Spinal cord (tissue), 10 donors: ENCODE data around the gene DUSP5. TPM values are rescaled to one million over a fixed set of nuclear protein-coding genes. Genes with fewer than 3 reads are reported as not detected.

Experiments
- DNase-seq, 6 donors: peaks; one replicate each; pipeline versions ENCODE4 v3.0.0 to v3.0.0-alpha.2; 2013 to 2015; ENCODE audit warnings: low spot score in 6 of 6, low read depth in 4 of 6
- H3K27ac ChIP-seq: one replicate; pipeline ENCODE4 v1.5.1; 2013; ENCODE audit warnings: low read depth, low read length, control low read depth
- H3K27me3 ChIP-seq: one replicate; pipeline ENCODE4 v1.6.1; 2013; ENCODE audit warnings: low read length; ENCODE audit not compliant: control insufficient read depth, insufficient read depth
- H3K36me3 ChIP-seq: one replicate; pipeline ENCODE4 v1.6.1; 2013; ENCODE audit warnings: low read length; ENCODE audit not compliant: control insufficient read depth, insufficient read depth
- H3K4me1 ChIP-seq: one replicate; pipeline ENCODE4 v1.6.1; 2013; ENCODE audit warnings: low read length; ENCODE audit not compliant: control insufficient read depth, insufficient read depth
- H3K4me3 ChIP-seq: one replicate; pipeline ENCODE4 v1.5.1; 2013; ENCODE audit warnings: low read depth, low read length, control low read depth
- H3K9me3 ChIP-seq: one replicate; pipeline ENCODE4 v1.6.1; 2013; ENCODE audit warnings: low read length; ENCODE audit not compliant: control insufficient read depth, insufficient read depth
- WGBS: methylation state at CpG from one replicate; pipeline ENCODE4 v1.1.5; 2013; ENCODE audit warnings: missing lambda C conversion rate; ENCODE audit not compliant: insufficient coverage; 5-methylcytosine and 5-hydroxymethylcytosine counted together
- polyA plus RNA-seq, 2 donors: library from polyadenylated mRNA; unstranded; fragments of 120-200 nt; gene quantifications; one replicate each; pipeline ENCODE4 v1.2.1, GENCODE V29; 2013; ENCODE audit not compliant: insufficient read length in 2 of 2
- total RNA-seq, 2 donors: library from RNA; depleted of rRNA in 1 of 2; stranded (reverse); fragments of 120-200 nt in 1 of 2; fragments of >200 nt in 1 of 2; gene quantifications; one replicate each; pipeline versions ENCODE4 v1.2.3 to v1.2.4, GENCODE V29; 2013 to 2014
- donor health status: healthy.

The DUSP5 gene
- total and polyA plus RNA-seq, 4 donors: 4.7 to 11.2 (median 5.8) TPM

GRCh38 chr10:110475722-110476515 lies 21.8 kb upstream of the DUSP5 start:
- H3K27ac ChIP-seq: no peak overlapping the region

GRCh38 chr10:110479710-110480109 lies 18.0 kb upstream of the DUSP5 start:
- no peaks in the 10 kb centered on the region for H3K27me3 ChIP-seq
- no peaks in the 10 kb centered on the region for H3K36me3 ChIP-seq
- no peak overlapping the region for H3K27ac ChIP-seq
- peak in 1 of 6 donors; percentile 34 for DNase-seq
- 64% methylated on average over 1 of the region's 1 CpG for WGBS
- H3K9me3 ChIP-seq: no peaks in the 10 kb centered on the region
- H3K4me1 ChIP-seq: no peaks in the 10 kb centered on the region
- no peak overlapping the region for H3K4me3 ChIP-seq

More at GRCh38 chr10:110475722-110476515, 21.8 kb upstream of the DUSP5 start:
- 87% methylated on average over 7 of the region's 9 CpGs for WGBS
- DNase-seq: no peak
- Histone ChIP-seq H3K27me3 (no peaks in the 10 kb centered on the region), H3K9me3 (no peaks in the 10 kb centered on the region), H3K4me1 (peaks cover 3% of the 10 kb centered on the region), H3K36me3 (no peaks in the 10 kb centered on the region), H3K4me3 (no peak overlapping the region)

GRCh38 chr10:110480387-110480786 lies 17.3 kb upstream of the DUSP5 start:
- no peaks in the 10 kb centered on the region for H3K36me3 ChIP-seq
- DNase-seq: no peak
- H3K9me3 ChIP-seq: no peaks in the 10 kb centered on the region
- H3K27me3 ChIP-seq: no peaks in the 10 kb centered on the region
- no peak overlapping the region for H3K27ac ChIP-seq
- no peaks in the 10 kb centered on the region for H3K4me1 ChIP-seq
- WGBS: 80% methylated on average over 1 of the region's 3 CpGs
- no peak overlapping the region for H3K4me3 ChIP-seq

DNA sequence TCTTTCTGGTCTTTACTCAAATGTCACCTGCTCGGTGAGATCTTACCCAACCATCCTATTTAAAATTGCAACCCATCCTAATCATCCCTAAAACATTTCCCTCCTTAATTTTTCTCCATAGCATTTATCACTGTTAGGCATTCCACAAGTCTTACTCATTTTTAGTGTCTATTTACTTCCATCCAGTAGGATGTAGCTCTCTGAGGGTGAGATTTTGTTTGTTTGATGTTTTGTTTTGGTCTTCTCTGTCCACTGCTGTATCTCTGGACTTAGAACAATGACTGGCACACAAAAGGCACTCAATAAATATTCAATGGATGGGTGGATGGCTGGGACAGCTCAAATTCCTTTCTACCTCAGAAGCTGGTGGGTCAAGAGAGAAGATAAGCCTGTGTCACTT lies 15.8 kb upstream of the DUSP5 start:
- no peaks in the 10 kb centered on the region for H3K9me3 ChIP-seq
- no peaks in the 10 kb centered on the region for H3K27me3 ChIP-seq
- WGBS: 80% methylated on average over 1 of the region's 1 CpG
- DNase-seq: no peak
- no peak overlapping the region for H3K27ac ChIP-seq
- no peaks in the 10 kb centered on the region for H3K36me3 ChIP-seq
- no peaks in the 10 kb centered on the region for H3K4me1 ChIP-seq
- no peak overlapping the region for H3K4me3 ChIP-seq

GRCh38 chr10:110483633-110484032 lies 14.1 kb upstream of the DUSP5 start:
- DNase-seq: no peak
- H3K4me3 ChIP-seq: no peak overlapping the region
- no peaks in the 10 kb centered on the region for H3K4me1 ChIP-seq
- no CpG with 5 or more reads among the region's 2 CpGs for WGBS
- H3K27ac ChIP-seq: no peak overlapping the region
- no peaks in the 10 kb centered on the region for H3K36me3 ChIP-seq
- no peaks in the 10 kb centered on the region for H3K9me3 ChIP-seq
- H3K27me3 ChIP-seq: no peaks in the 10 kb centered on the region

- no peaks in the 10 kb centered on the region for H3K36me3 ChIP-seq
- H3K4me3 ChIP-seq: no peak overlapping the region
- H3K27me3 ChIP-seq: no peaks in the 10 kb centered on the region
- no peak overlapping the region for H3K27ac ChIP-seq
- no peak for DNase-seq
- H3K9me3 ChIP-seq: no peaks in the 10 kb centered on the region
- H3K4me1 ChIP-seq: no peaks in the 10 kb centered on the region
- WGBS: 92% methylated on average over 2 of the region's 3 CpGs
These were observed 12.2 kb upstream of the DUSP5 start for GRCh38 chr10:110485541-110485940.

GRCh38 chr10:110486680-110487410 lies 10.9 kb upstream of the DUSP5 start:
- no peak for DNase-seq
- Histone ChIP-seq H3K9me3 (no peaks in the 10 kb centered on the region), H3K27me3 (no peaks in the 10 kb centered on the region), H3K4me1 (no peaks in the 10 kb centered on the region), H3K4me3 (no peak overlapping the region), H3K27ac (no peak overlapping the region), H3K36me3 (no peaks in the 10 kb centered on the region)
- 46% methylated on average over 3 of the region's 11 CpGs for WGBS

GRCh38 chr10:110487411-110488331 lies 10.0 kb upstream of the DUSP5 start:
- no peak overlapping the region for H3K4me3 ChIP-seq
- 79% methylated on average over 5 of the region's 6 CpGs for whole genome bisulfite sequencing

DNA sequence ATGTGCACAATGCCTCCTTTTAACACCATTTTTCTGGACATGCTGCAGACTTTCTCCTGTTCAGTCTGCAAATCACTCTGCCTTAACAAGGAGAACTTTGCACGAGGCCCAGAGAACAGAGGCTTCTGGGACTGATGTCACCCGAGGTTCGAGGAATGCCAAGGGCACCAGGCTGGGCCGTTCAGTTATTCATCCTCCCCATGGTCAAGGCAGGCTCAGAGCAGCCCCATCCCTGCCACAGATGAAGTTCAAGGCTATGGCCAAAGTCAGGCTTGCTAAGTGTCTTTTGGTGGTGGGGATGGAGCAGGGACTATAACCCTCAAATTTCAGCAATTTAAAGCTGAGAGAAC lies 9.4 kb upstream of the DUSP5 start:
- Histone ChIP-seq H3K36me3 (no peaks in the 10 kb centered on the region), H3K4me3 (no peak overlapping the region), H3K27ac (no peak overlapping the region), H3K27me3 (no peaks in the 10 kb centered on the region), H3K4me1 (no peaks in the 10 kb centered on the region), H3K9me3 (no peaks in the 10 kb centered on the region)
- 79% methylated on average over 4 of the region's 4 CpGs for WGBS
- DNase-seq: no peak

More at GRCh38 chr10:110487411-110488331, 10.0 kb upstream of the DUSP5 start:
- Histone ChIP-seq H3K27ac (no peak overlapping the region), H3K27me3 (no peaks in the 10 kb centered on the region), H3K36me3 (no peaks in the 10 kb centered on the region), H3K9me3 (no peaks in the 10 kb centered on the region), H3K4me1 (no peaks in the 10 kb centered on the region)
- no peak for DNase-seq
